AG04449 (cell line): ENCODE results near the gene ZNF800.
"Not testable (repeated sequence)": the region's sequence is repeated elsewhere in the genome, so short reads cannot be mapped to it uniquely, and the experiment has no call there.

Source experiments
- CTCF ChIA-PET: fragments of 350-600 bp; formaldehyde crosslinking; extraction: SDS; loops from one replicate; lab custom pipeline; 2021; ENCODE audit warnings: antibody characterized with exemption; lab: Yijun Ruan, JAX
- POLR2A ChIA-PET: fragments of 400-600, 350-600 bp; formaldehyde crosslinking; extraction: SDS; loops from one replicate; lab custom pipeline; 2020; ENCODE audit warnings: antibody characterized with exemption, inconsistent platforms; lab: Yijun Ruan, JAX
- DNase-seq: peaks from one replicate; pipeline ENCODE4 v3.0.0-alpha.2; 2010; ENCODE audit warnings: low read depth, low spot score
- H3K4me3 ChIP-seq: 2 replicates; pipeline ENCODE4 v1.5.1; 2011; ENCODE audit warnings: low read depth, mild to moderate bottlenecking, control low read depth, low read length
- CTCF ChIP-seq: IDR thresholded peaks from one replicate; pipeline ENCODE4 v1.5.1; 2011; ENCODE audit warnings: mild to moderate bottlenecking, moderate library complexity, low read length, control low read depth, inconsistent platforms; ENCODE audit not compliant: insufficient read depth; ENCODE audit errors: missing control alignments

The ZNF800 gene

DNA sequence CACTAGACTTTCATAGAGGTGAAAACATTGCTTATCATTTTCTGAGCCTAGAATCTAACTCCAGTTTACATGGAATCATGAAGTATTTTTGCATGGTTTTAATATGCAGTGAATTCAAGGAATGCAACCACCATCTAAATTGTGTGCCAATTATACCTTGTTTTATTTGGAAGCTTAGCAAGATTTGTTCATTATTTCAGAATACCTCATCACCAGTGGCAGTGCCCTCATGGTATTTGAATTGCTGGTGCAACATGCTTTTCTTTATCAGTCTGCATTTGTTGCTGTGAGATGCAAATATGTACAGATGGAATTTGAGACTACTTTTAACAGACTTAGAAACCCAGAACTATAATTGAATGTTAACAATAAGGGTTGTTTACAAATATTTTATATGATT lies 18.7 kb upstream of the ZNF800 start:
- no peak for DNase-seq
- no peak overlapping the region for H3K4me3 ChIP-seq
- CTCF ChIA-PET, result no interaction called here
- no peak for TF ChIP-seq CTCF
- POLR2A ChIA-PET, result no interaction called here

- no peak for DNase-seq
- TF ChIP-seq CTCF, result no peak
- no peak overlapping the region for H3K4me3 ChIP-seq
- CTCF ChIA-PET, result interaction anchor here (0.7 kb wide), 1 partner anchor 62 kb away, joined by 3 read pairs; no protein-coding TSS in a partner anchor
- POLR2A ChIA-PET, result no interaction called here
These were observed 17.1 kb upstream of the ZNF800 start for GRCh38 chr7:127409629-127410028.

DNA sequence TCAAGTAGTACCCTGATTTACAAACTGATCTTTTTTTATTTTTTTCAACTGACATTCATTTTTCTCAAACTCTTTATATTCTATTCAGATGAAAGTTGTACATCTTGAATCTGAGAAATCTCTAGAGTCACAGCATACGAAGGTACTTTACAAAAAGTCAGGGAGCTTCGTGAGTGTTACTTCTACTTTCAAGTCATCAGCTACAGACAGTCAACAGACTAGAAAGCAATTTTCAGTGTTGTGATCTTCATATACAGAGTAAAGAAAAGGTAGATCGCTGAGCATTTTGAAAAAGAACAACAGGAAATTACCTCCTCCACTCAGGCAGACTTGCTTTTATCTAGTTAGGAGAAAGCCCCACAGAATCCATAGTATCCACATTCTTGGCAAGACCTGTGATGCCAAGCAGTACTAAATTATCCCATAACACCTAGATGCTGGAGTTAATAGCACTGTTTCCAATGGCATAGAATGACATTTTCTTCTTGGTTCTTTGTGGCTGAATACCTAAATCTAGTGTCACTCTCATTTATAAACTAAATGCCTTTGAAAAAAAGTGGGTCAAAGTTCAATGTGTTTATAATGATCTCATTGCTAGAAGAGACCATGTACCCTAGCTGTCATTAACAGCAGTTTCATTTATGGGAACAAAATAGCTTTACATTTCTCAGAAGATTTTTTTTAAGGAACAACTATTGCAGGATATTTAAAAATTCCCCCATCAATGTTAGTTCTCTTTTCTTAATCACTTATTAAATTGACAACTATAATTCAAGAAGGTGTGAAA lies 12.0 kb upstream of the ZNF800 start:
- ChIA-PET CTCF (no interaction called here), POLR2A (no interaction called here)
- DNase-seq, result no peak
- no peak for TF ChIP-seq CTCF
- H3K4me3 ChIP-seq, result no peak overlapping the region

DNA sequence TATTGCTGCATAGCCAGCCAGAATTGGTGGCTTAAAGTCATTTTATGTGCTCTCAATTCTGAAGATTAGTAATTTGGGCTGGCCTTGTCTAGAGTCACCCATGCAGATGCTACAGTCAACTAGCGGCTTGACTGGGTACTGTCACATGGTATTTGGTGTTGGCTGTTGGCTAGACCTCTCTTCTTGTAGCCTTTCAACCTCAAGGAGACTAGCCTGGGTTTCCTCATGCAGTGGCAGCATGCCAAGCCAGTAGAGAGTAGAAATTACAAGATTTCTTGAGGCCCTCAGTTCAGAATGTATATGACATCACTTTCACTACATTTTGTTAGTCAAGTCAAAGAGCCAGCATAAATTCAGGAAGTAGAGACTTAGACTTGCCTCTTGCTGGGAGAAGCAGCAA lies 3.7 kb upstream of the ZNF800 start:
- CTCF ChIA-PET, result no interaction called here
- H3K4me3 ChIP-seq, result no peak overlapping the region
- TF ChIP-seq CTCF, result no peak
- POLR2A ChIA-PET, result no interaction called here
- DNase-seq, result no peak

DNA sequence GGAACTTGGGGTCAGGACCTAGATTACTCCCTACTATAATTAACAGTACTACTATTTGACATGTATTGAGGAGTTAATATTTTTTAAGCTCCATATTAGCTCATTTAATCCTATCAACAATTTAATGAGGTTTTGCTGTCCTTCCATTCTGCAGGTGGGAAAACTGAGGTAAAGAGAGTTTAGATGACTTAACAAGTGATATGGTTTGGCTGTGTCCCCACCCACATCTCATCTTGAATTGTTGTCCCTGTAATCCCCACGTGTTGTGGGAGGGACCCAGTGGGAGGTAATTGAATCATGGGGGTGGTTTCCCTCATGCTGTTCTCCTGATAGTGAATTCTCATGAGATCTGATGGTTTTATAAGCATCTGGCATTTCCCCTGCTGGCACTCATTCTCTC lies 2.6 kb upstream of the ZNF800 start:
- CTCF ChIA-PET, DNase-seq, POLR2A ChIA-PET, H3K4me3 ChIP-seq: not testable (repeated sequence)

DNA sequence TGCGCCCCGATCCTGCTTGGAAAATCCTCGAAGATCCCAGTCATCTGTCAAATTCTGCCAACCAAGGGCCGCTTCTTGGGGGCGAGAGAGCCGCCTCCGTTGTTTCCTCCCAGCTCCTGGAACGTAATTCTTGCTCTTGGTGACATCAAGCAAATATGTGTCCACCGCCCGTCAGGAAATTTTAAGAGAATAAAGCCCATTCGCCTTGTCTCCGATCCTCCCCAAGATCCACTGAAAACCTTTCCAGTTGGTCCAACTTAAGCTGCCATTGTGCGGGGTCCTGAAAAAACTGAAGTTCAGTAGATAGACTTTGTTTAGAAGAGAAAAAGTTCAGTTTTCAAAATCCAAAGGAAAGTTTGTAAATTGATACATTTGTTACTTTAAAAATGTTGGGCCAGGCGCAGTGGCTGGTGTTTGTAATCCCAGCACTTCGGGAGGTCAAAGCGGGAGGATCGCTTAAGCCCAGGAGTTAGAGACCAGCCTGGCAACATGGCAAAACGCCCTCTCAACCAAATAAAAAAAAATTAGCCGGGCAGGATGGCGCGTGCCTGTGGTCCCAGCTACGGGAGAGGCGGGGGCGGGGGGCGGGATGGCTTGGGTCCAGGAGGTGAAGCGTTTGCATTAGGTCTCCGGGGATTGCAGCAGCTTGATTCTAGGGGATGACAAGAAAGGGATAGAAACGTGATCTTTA lies 1.0 kb upstream of the ZNF800 start:
- peak overlapping the region; percentile 79 for H3K4me3 ChIP-seq
- CTCF ChIA-PET, result interaction anchor here (1.7 kb wide), 1 partner anchor 10 kb away, joined by 5 read pairs; no protein-coding TSS in a partner anchor
- no peak for TF ChIP-seq CTCF
- DNase-seq, result no peak
- POLR2A ChIA-PET, result interaction anchor here (0.9 kb wide), 1 partner anchor 192 kb away, joined by 3 read pairs; the partner anchor contains the start of gene GCC1
